IPS DF 6.9 (cell line): ENCODE data around the gene LTBP1.
A peak's percentile ranks its signal among the peaks of the same experiment; 100 is the strongest.

ENCODE experiments used
- DNase-seq: peaks from one replicate; pipeline ENCODE4 v3.0.0-alpha.2; 2013; ENCODE audit warnings: low read depth, low spot score
- H3K27ac ChIP-seq: one replicate; pipeline ENCODE4 v1.5.1; 2013; ENCODE audit warnings: low read length, control low read depth
- H3K27me3 ChIP-seq: 2 replicates; pipeline ENCODE4 v1.6.1; 2013; ENCODE audit warnings: mild to moderate bottlenecking, low read length; ENCODE audit not compliant: control insufficient read depth, insufficient read depth
- H3K36me3 ChIP-seq: 2 replicates; pipeline ENCODE4 v1.6.1; 2013; ENCODE audit warnings: low read length; ENCODE audit not compliant: control insufficient read depth, insufficient read depth
- H3K4me1 ChIP-seq: 2 replicates; pipeline ENCODE4 v1.6.1; 2013; ENCODE audit warnings: low read length; ENCODE audit not compliant: control insufficient read depth, insufficient read depth
- H3K4me3 ChIP-seq: 2 replicates; pipeline ENCODE4 v1.5.1; 2013; ENCODE audit warnings: mild to moderate bottlenecking, low read length
- H3K9me3 ChIP-seq: 2 replicates; pipeline ENCODE4 v1.6.1; 2013; ENCODE audit warnings: low read length, inconsistent platforms; ENCODE audit not compliant: control insufficient read depth, insufficient read depth
- WGBS: extraction: QIAGEN DNeasy Blood & Tissue Kit; methylation state at CpG from one replicate; pipeline ENCODE4 v1.1.7; 2013; ENCODE audit warnings: mixed read lengths, missing lambda C conversion rate; ENCODE audit not compliant: insufficient read length, insufficient coverage; 5-methylcytosine and 5-hydroxymethylcytosine counted together

Gene LTBP1

DNA sequence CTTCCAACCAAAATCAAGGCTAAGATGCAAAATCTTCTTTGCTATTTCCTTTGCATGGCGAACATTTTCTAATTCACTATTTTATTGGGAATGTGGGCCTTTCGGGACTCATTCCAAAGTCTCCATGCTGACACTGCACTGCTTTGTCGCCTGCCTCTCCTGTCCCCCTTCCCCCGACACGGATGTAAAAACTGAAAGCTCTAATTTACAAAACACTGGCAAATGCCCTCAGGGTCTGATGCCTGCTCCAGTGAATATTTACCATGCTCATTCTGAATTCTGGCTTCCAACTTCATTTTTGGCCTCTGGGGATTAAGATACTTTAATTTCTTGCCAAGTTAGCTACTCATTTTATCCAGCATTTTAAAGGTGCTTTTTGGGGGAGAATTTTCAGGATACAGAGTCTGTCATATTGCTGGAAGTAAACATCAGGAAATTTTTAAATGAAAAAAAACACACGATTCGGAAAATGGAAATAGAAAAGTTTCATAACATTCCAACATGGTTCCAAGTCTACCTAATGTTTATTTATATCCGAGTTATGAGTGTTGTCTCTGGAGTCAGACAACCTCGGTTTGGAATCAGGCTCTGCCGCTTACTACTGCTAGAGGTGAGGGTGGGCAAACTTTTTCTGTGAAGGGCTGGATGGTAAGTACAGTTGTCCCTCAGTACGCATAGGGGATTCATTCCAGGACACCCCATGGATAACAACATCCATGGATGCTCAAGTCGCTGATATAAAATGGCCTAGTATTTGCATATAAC is 14.6 kb upstream of the LTBP1 start:
- Histone ChIP-seq H3K27me3 (no peaks in the 10 kb centered on the region), H3K4me1 (no peaks in the 10 kb centered on the region; the same call in none of the 2 replicates), H3K4me3 (no peak overlapping the region), H3K9me3 (no peaks in the 10 kb centered on the region), H3K36me3 (no peaks in the 10 kb centered on the region), H3K27ac (no peak overlapping the region)
- no peak for DNase-seq
- WGBS, result no CpG with 5 or more reads among the region's 12 CpGs

- no peak overlapping the region for H3K27ac ChIP-seq
- H3K4me3 ChIP-seq, result no peak overlapping the region
- H3K9me3 ChIP-seq, result no peaks in the 10 kb centered on the region
Observed at GRCh38 chr2:32932825-32933755, 13.7 kb upstream of the LTBP1 start.

GRCh38 chr2:32933756-32934095 is 13.0 kb upstream of the LTBP1 start:
- H3K4me3 ChIP-seq, result no peak overlapping the region
- no peaks in the 10 kb centered on the region for H3K27me3 ChIP-seq
- no CpG with 5 or more reads among the region's 5 CpGs for WGBS
- DNase-seq, result no peak
- H3K9me3 ChIP-seq, result no peaks in the 10 kb centered on the region
- no peak overlapping the region for H3K27ac ChIP-seq
- H3K36me3 ChIP-seq, result no peaks in the 10 kb centered on the region
- H3K4me1 ChIP-seq, result peaks cover 2% of the 10 kb centered on the region; the same call in 1 of the 2 replicates

More at GRCh38 chr2:32932825-32933755, 13.7 kb upstream of the LTBP1 start:
- H3K4me1 ChIP-seq, result peaks cover 2% of the 10 kb centered on the region; the same call in 1 of the 2 replicates
- no CpG with 5 or more reads among the region's 11 CpGs for WGBS
- no peak for DNase-seq
- H3K36me3 ChIP-seq, result no peaks in the 10 kb centered on the region
- H3K27me3 ChIP-seq, result no peaks in the 10 kb centered on the region

DNA sequence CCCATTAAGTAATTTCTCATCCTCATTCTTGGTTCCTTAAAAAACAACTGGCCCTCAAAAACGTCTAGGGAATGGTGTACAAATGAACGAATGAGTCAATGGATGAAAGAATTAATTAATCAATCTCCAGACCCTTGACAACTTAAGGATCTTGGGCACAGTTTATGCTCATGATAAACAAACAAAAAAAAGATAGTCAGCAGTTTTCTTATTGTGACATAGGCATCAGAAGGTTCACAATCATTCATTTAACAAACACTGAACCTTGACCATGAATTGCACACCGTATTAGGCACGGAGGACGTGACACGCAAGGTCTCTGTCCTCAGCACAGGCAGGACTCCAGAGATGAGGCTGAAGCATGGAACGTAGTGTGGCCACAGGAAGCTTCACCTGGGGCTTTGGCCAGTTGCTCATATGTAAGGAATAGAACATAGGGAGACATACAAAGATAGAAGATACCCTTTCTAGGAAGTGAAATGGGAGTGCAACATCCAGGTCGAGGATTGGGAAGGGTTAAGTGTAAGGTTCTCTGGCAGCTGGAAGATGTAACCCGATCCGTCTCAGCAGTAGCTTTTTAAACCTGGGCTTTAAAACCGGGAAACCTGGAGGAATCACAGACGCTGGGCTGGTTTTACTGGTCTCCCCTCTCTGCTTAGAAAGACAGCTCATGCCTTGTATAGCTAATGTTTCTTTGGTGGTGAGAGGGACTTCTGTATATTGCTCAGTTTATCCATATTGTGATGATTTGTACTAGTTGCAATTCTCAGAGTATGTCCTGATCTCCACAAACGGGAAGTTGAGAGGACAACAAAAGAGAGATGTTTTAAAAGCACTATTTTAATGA is 8.9 kb upstream of the LTBP1 start:
- WGBS, result no CpG with 5 or more reads among the region's 13 CpGs

DNA sequence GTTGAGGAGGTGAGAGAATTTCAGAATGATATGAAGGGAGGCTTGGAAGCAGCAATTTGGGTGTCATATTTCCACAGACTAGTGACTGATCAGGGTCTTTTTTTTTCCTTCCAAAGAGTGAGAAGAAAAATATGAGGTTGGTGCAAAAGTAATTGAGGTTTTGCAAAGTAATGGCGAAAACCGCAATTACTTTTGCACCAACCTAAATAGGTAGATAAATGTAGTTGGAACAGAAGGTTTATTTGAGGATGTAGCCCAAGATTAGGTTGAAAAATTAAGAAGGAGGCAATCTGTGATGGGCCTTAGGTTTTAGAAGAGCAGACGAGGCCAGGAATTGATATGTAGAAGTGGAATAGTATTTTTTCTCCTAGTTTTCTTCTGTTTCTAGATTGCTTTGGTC is 7.8 kb upstream of the LTBP1 start:
- no peak for DNase-seq
- Histone ChIP-seq H3K36me3 (no peaks in the 10 kb centered on the region), H3K27ac (no peak overlapping the region), H3K9me3 (no peaks in the 10 kb centered on the region), H3K4me3 (no peak overlapping the region), H3K27me3 (no peaks in the 10 kb centered on the region), H3K4me1 (peaks cover 2% of the 10 kb centered on the region; the same call in 1 of the 2 replicates)
- WGBS, result no CpG with 5 or more reads among the region's 3 CpGs

More for the DNA sequence above, 8.9 kb upstream of the LTBP1 start:
- no peaks in the 10 kb centered on the region for H3K9me3 ChIP-seq
- H3K36me3 ChIP-seq, result no peaks in the 10 kb centered on the region
- H3K4me1 ChIP-seq, result peaks cover 2% of the 10 kb centered on the region; the same call in 1 of the 2 replicates
- H3K4me3 ChIP-seq, result no peak overlapping the region
- no peaks in the 10 kb centered on the region for H3K27me3 ChIP-seq
- no peak overlapping the region for H3K27ac ChIP-seq
- peak; percentile 61 for DNase-seq

GRCh38 chr2:32940316-32940997 is 6.3 kb upstream of the LTBP1 start:
- no peaks in the 10 kb centered on the region for H3K27me3 ChIP-seq
- WGBS, result no CpG with 5 or more reads among the region's 8 CpGs
- DNase-seq, result no peak
- H3K4me1 ChIP-seq, result peaks cover 4% of the 10 kb centered on the region; the same call in 1 of the 2 replicates
- no peaks in the 10 kb centered on the region for H3K9me3 ChIP-seq
- no peak overlapping the region for H3K4me3 ChIP-seq
- H3K27ac ChIP-seq, result no peak overlapping the region
- H3K36me3 ChIP-seq, result no peaks in the 10 kb centered on the region

- DNase-seq, result no peak
- H3K27ac ChIP-seq, result no peak overlapping the region
- peaks cover 4% of the 10 kb centered on the region; the same call in 1 of the 2 replicates for H3K4me1 ChIP-seq
- H3K9me3 ChIP-seq, result no peaks in the 10 kb centered on the region
- H3K27me3 ChIP-seq, result no peaks in the 10 kb centered on the region
- no peak overlapping the region for H3K4me3 ChIP-seq
- no peaks in the 10 kb centered on the region; the same call in 1 of the 2 replicates for H3K36me3 ChIP-seq
- no CpG with 5 or more reads among the region's 8 CpGs for WGBS
Observed at GRCh38 chr2:32941944-32942690, 4.6 kb upstream of the LTBP1 start.

DNA sequence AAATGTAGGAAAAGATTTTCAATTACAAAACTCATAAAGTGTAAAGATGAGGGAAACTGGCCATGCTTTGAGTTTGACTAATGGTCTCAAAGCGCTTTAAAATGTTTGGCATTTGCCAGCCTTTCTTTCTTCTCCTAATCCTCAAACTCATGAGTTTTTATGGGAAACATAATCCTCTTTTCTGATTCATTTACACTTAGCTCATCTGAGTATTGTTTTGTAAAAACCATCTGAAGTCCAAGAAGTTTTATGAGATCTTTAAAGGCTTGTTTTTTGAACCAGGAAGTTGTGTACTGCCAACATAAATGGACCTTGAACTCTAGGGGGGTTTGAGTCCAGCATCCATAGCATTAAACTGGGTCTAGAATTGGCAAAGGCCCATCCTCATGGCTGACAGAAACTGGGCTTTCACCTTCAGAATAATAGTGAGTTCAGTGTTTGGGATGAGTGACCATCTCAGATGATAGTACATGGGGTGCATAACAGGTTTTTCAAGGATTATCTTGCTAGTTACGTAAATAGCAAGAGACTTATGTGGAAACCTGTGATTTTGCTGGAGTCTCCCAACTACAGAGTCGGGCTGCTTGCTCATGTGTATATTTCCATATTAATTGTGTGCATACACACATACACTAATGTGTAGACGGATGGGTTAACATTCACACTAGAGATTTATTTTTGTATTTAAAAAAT is 3.8 kb upstream of the LTBP1 start:
- H3K36me3 ChIP-seq, result no peaks in the 10 kb centered on the region; the same call in 1 of the 2 replicates
- H3K27me3 ChIP-seq, result no peaks in the 10 kb centered on the region
- DNase-seq, result no peak
- H3K27ac ChIP-seq, result no peak overlapping the region
- H3K9me3 ChIP-seq, result no peaks in the 10 kb centered on the region
- H3K4me1 ChIP-seq, result peaks cover 2% of the 10 kb centered on the region; the same call in 1 of the 2 replicates
- WGBS, result no CpG with 5 or more reads among the region's 4 CpGs
- H3K4me3 ChIP-seq, result no peak overlapping the region

GRCh38 chr2:32945286-32945685 is 1.5 kb upstream of the LTBP1 start:
- no peaks in the 10 kb centered on the region; the same call in 1 of the 2 replicates for H3K36me3 ChIP-seq
- H3K27me3 ChIP-seq, result no peaks in the 10 kb centered on the region
- H3K9me3 ChIP-seq, result no peaks in the 10 kb centered on the region
- no peak for DNase-seq
- H3K27ac ChIP-seq, result no peak overlapping the region
- no peak overlapping the region for H3K4me3 ChIP-seq
- no CpG with 5 or more reads among the region's 2 CpGs for WGBS
- H3K4me1 ChIP-seq, result 0 out of 2 replicates have a peak, but pooled peaks cover 2% of the 10 kb centered on the region
